Measurements from ENCODE around the gene TRIP12.

Gene TRIP12

GRCh38 chr2:229947544-229947943 lies 25.7 kb upstream of the TRIP12 start:
- H3K4me2 ChIP-seq (ENCODE audit: low read depth, low read length, poor library complexity, severe bottlenecking), result no peak overlapping the region
- H3K4me1 ChIP-seq (ENCODE audit: insufficient read depth, low read length, poor library complexity, severe bottlenecking), result peaks cover 10% of the 10 kb centered on the region
- H3K9me2 ChIP-seq (replicated peaks; ENCODE audit: low read depth, low read length), result no peaks in the 10 kb centered on the region
- no peak overlapping the region for H3K4me3 ChIP-seq (ENCODE audit: low read length, poor library complexity, severe bottlenecking)
- H3K36me3 ChIP-seq (ENCODE audit: insufficient read depth, low read length), result no peaks in the 10 kb centered on the region
- no peaks in the 10 kb centered on the region for H3K27me3 ChIP-seq (ENCODE audit: insufficient read depth, low read length, poor library complexity, severe bottlenecking)
- no peaks in the 10 kb centered on the region for H4K20me1 ChIP-seq (ENCODE audit: insufficient read depth, low read length, poor library complexity, severe bottlenecking)
- H2AFZ ChIP-seq (ENCODE audit: low read length), result no peak overlapping the region
- H3K79me2 ChIP-seq (ENCODE audit: insufficient read depth, low read length), result no peaks in the 10 kb centered on the region
- H3K9ac ChIP-seq (ENCODE audit: low read depth, low read length, poor library complexity, severe bottlenecking), result no peak overlapping the region
- H3F3A ChIP-seq (ENCODE audit: low read depth), result no peaks in the 10 kb centered on the region
- TF ChIP-seq EZH2phosphoT487 (IDR thresholded peaks at IDR 0.05; ENCODE audit: borderline replicate concordance) (no peak), CTCF (conservative IDR thresholded peaks at IDR 0.05; ENCODE audit: low read length) (no peak)
- H3K9me3 ChIP-seq (ENCODE audit: insufficient read depth, low read depth, low read length), result no peaks in the 10 kb centered on the region

- Histone ChIP-seq H4K20me1 (ENCODE audit: insufficient read depth, low read length, poor library complexity, severe bottlenecking) (no peaks in the 10 kb centered on the region), H3K79me2 (ENCODE audit: insufficient read depth, low read length) (no peaks in the 10 kb centered on the region), H3K9ac (ENCODE audit: low read depth, low read length, poor library complexity, severe bottlenecking) (no peak overlapping the region), H3K4me1 (ENCODE audit: insufficient read depth, low read length, poor library complexity, severe bottlenecking) (peaks cover 10% of the 10 kb centered on the region), H3K9me3 (ENCODE audit: insufficient read depth, low read depth, low read length) (no peaks in the 10 kb centered on the region), H3K4me2 (ENCODE audit: low read depth, low read length, poor library complexity, severe bottlenecking) (no peak overlapping the region), H3K9me2 (replicated peaks; ENCODE audit: low read depth, low read length) (no peaks in the 10 kb centered on the region), H3K36me3 (ENCODE audit: insufficient read depth, low read length) (no peaks in the 10 kb centered on the region), H2AFZ (ENCODE audit: low read length) (no peak overlapping the region), H3F3A (ENCODE audit: low read depth) (no peaks in the 10 kb centered on the region), H3K4me3 (ENCODE audit: low read length, poor library complexity, severe bottlenecking) (no peak overlapping the region), H3K27me3 (ENCODE audit: insufficient read depth, low read length, poor library complexity, severe bottlenecking) (no peaks in the 10 kb centered on the region)
- TF ChIP-seq CTCF (conservative IDR thresholded peaks at IDR 0.05; ENCODE audit: low read length) (no peak), EZH2phosphoT487 (IDR thresholded peaks at IDR 0.05; ENCODE audit: borderline replicate concordance) (no peak)
Measured at GRCh38 chr2:229945975-229946374, 24.2 kb upstream of the TRIP12 start.

GRCh38 chr2:229943770-229944449 lies 22.1 kb upstream of the TRIP12 start:
- no peak overlapping the region for H3K4me2 ChIP-seq (ENCODE audit: low read depth, low read length, poor library complexity, severe bottlenecking)
- H3K36me3 ChIP-seq (ENCODE audit: insufficient read depth, low read length), result no peaks in the 10 kb centered on the region
- no peaks in the 10 kb centered on the region for H4K20me1 ChIP-seq (ENCODE audit: insufficient read depth, low read length, poor library complexity, severe bottlenecking)
- H3K9me2 ChIP-seq (replicated peaks; ENCODE audit: low read depth, low read length), result no peaks in the 10 kb centered on the region
- no peak overlapping the region for H3K4me3 ChIP-seq (ENCODE audit: low read length, poor library complexity, severe bottlenecking)
- H3K79me2 ChIP-seq (ENCODE audit: insufficient read depth, low read length), result no peaks in the 10 kb centered on the region
- no peaks in the 10 kb centered on the region for H3K9me3 ChIP-seq (ENCODE audit: insufficient read depth, low read depth, low read length)
- H3K27me3 ChIP-seq (ENCODE audit: insufficient read depth, low read length, poor library complexity, severe bottlenecking), result no peaks in the 10 kb centered on the region
- TF ChIP-seq CTCF (conservative IDR thresholded peaks at IDR 0.05; ENCODE audit: low read length), result no peak
- no peak for TF ChIP-seq EZH2phosphoT487 (IDR thresholded peaks at IDR 0.05; ENCODE audit: borderline replicate concordance)
- H3F3A ChIP-seq (ENCODE audit: low read depth), result no peaks in the 10 kb centered on the region
- no peak overlapping the region for H3K9ac ChIP-seq (ENCODE audit: low read depth, low read length, poor library complexity, severe bottlenecking)
- H3K4me1 ChIP-seq (ENCODE audit: insufficient read depth, low read length, poor library complexity, severe bottlenecking), result peaks cover 10% of the 10 kb centered on the region
- peak overlapping the region; percentile 36 for H2AFZ ChIP-seq (ENCODE audit: low read length)

All from Loucy (cell line).